Measurements from ENCODE around the gene LDLRAD4. TPM values are rescaled to one million over a fixed set of nuclear protein-coding genes. Genes with fewer than 3 reads are reported as not detected.
"Not testable (repeated sequence)": the region's sequence is repeated elsewhere in the genome, so short reads cannot be mapped to it uniquely, and the experiment has no call there.

Gene LDLRAD4
- total and polyA plus RNA-seq, 2 experiments from 2014 or later, result 0.73 to 1.9 TPM

DNA sequence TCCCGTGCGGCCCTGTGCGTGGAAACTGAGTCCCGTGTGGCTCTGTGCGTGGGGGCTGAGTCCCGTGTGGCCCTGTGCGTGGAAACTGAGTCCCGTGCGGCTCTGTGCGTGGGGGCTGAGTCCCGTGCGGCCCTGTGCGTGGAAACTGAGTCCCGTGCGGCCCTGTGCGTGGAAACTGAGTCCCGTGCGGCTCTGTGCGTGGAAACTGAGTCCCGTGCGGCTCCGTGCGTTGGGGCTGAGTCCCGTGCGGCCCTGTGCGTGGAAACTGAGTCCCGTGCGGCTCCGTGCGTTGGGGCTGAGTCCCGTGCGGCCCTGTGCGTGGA lies 43.8 kb downstream of the LDLRAD4 start:
- not testable (repeated sequence) for H4K20me1 ChIP-seq (replicated peaks; ENCODE audit: insufficient read depth); H3K27ac ChIP-seq (ENCODE audit: low read depth); H2AFZ ChIP-seq; H3K27me3 Mint-ChIP-seq (ENCODE audit: insufficient read depth, low read depth, poor library complexity); H3K36me3 Mint-ChIP-seq (ENCODE audit: low read depth); H3K9me3 Mint-ChIP-seq; H3K27me3 ChIP-seq (ENCODE audit: insufficient read depth); H3F3A ChIP-seq (replicated peaks; ENCODE audit: low read depth); H3K4me3 ChIP-seq; ATAC-seq; H3K36me3 ChIP-seq (ENCODE audit: insufficient read depth); H3K27ac Mint-ChIP-seq; H3K9me2 ChIP-seq (ENCODE audit: insufficient read depth); DNase-seq (ENCODE audit: low spot score); H3K79me2 ChIP-seq (replicated peaks; ENCODE audit: insufficient read depth); H3K4me1 ChIP-seq (ENCODE audit: insufficient read depth); H3K4me2 ChIP-seq; H3K4me3 Mint-ChIP-seq
- H3K4me1 Mint-ChIP-seq, result peaks cover 20% of the 10 kb centered on the region

DNA sequence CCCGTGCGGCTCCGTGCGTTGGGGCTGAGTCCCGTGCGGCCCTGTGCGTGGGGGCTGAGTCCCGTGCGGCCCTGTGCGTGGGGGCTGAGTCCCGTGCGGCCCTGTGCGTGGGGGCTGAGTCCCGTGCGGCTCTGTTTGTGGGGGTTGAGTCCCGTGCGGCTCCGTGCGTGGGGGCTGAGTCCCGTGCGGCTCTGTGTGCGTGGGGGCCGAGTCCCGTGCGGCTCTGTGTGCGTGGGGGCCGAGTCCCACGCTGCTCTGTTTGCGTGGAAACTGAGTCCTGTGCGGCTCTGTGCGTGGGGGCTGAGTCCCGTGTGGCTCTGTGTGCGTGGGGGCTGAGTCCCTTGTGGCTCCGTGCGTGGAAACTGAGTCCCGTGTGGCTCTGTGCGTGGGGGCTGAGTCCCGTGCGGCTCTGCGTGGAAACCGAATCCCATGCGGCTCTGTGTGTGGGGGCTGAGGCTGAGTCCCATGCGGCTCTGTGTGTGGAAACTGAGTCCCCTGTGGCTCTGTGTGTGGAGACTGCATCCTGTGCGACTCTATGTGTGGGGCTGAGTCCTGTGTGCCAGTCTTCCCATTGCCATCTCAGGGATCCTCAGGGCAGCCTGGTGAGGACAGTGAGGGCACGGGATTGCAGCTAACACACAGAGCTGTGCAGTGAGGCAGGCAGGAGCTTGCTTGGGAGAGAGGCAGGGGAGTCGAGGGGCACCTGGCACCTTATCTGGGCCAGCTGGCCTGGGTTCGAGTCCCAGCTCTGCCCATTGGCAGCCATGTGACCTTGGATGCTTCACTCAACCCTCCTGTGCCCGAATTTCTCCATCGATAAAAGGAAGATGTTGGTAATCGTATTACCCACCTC lies 44.5 kb downstream of the LDLRAD4 start:
- no peaks in the 10 kb centered on the region for H3K36me3 ChIP-seq (ENCODE audit: insufficient read depth)
- Mint-ChIP-seq H3K4me3 (no peak overlapping the region), H3K36me3 (ENCODE audit: low read depth) (no peaks in the 10 kb centered on the region; the same call in 2 of the 3 replicates), H3K27ac (no peak overlapping the region), H3K27me3 (ENCODE audit: insufficient read depth, low read depth, poor library complexity) (peaks cover 7% of the 10 kb centered on the region), H3K9me3 (no peaks in the 10 kb centered on the region), H3K4me1 (peaks cover 22% of the 10 kb centered on the region)
- H3K27me3 ChIP-seq (ENCODE audit: insufficient read depth), result no peaks in the 10 kb centered on the region
- H3K4me1 ChIP-seq (ENCODE audit: insufficient read depth), result peaks cover 9% of the 10 kb centered on the region; the same call in 1 of the 2 replicates
- DNase-seq (ENCODE audit: low spot score) (no peak), ATAC-seq (no peak)
- no peaks in the 10 kb centered on the region for H4K20me1 ChIP-seq (replicated peaks; ENCODE audit: insufficient read depth)
- no peaks in the 10 kb centered on the region for H3K79me2 ChIP-seq (replicated peaks; ENCODE audit: insufficient read depth)
- no peak overlapping the region for H3K27ac ChIP-seq (ENCODE audit: low read depth)
- no peak overlapping the region for H2AFZ ChIP-seq
- H3K4me2 ChIP-seq, result no peak overlapping the region
- H3K4me3 ChIP-seq, result no peak overlapping the region
- no peaks in the 10 kb centered on the region for H3K9me2 ChIP-seq (ENCODE audit: insufficient read depth)
- 0 out of 2 replicates have a peak, but pooled peaks cover 3% of the 10 kb centered on the region for H3F3A ChIP-seq (replicated peaks; ENCODE audit: low read depth)
- no peak for TF ChIP-seq STAT1 (IDR thresholded peaks at IDR 0.05; ENCODE audit: unreplicated experiment)
- no peak for TF ChIP-seq CREB1 (CRISPR knock-in tag; IDR thresholded peaks at IDR 0.05; ENCODE audit: low read depth)
- TF ChIP-seq, protein P1, sequence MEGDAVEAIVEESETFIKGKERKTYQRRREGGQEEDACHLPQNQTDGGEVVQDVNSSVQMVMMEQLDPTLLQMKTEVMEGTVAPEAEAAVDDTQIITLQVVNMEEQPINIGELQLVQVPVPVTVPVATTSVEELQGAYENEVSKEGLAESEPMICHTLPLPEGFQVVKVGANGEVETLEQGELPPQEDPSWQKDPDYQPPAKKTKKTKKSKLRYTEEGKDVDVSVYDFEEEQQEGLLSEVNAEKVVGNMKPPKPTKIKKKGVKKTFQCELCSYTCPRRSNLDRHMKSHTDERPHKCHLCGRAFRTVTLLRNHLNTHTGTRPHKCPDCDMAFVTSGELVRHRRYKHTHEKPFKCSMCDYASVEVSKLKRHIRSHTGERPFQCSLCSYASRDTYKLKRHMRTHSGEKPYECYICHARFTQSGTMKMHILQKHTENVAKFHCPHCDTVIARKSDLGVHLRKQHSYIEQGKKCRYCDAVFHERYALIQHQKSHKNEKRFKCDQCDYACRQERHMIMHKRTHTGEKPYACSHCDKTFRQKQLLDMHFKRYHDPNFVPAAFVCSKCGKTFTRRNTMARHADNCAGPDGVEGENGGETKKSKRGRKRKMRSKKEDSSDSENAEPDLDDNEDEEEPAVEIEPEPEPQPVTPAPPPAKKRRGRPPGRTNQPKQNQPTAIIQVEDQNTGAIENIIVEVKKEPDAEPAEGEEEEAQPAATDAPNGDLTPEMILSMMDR (conservative IDR thresholded peaks at IDR 0.05; ENCODE audit: low read depth in 2 of 2), result no peak
- TF ChIP-seq, protein P2, sequence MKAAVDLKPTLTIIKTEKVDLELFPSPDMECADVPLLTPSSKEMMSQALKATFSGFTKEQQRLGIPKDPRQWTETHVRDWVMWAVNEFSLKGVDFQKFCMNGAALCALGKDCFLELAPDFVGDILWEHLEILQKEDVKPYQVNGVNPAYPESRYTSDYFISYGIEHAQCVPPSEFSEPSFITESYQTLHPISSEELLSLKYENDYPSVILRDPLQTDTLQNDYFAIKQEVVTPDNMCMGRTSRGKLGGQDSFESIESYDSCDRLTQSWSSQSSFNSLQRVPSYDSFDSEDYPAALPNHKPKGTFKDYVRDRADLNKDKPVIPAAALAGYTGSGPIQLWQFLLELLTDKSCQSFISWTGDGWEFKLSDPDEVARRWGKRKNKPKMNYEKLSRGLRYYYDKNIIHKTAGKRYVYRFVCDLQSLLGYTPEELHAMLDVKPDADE (IDR thresholded peaks at IDR 0.05), result no peak
- TF ChIP-seq ZNF331 (CRISPR knock-in tag; IDR thresholded peaks at IDR 0.05; ENCODE audit: low read depth), result no peak
- TF ChIP-seq, protein P3, sequence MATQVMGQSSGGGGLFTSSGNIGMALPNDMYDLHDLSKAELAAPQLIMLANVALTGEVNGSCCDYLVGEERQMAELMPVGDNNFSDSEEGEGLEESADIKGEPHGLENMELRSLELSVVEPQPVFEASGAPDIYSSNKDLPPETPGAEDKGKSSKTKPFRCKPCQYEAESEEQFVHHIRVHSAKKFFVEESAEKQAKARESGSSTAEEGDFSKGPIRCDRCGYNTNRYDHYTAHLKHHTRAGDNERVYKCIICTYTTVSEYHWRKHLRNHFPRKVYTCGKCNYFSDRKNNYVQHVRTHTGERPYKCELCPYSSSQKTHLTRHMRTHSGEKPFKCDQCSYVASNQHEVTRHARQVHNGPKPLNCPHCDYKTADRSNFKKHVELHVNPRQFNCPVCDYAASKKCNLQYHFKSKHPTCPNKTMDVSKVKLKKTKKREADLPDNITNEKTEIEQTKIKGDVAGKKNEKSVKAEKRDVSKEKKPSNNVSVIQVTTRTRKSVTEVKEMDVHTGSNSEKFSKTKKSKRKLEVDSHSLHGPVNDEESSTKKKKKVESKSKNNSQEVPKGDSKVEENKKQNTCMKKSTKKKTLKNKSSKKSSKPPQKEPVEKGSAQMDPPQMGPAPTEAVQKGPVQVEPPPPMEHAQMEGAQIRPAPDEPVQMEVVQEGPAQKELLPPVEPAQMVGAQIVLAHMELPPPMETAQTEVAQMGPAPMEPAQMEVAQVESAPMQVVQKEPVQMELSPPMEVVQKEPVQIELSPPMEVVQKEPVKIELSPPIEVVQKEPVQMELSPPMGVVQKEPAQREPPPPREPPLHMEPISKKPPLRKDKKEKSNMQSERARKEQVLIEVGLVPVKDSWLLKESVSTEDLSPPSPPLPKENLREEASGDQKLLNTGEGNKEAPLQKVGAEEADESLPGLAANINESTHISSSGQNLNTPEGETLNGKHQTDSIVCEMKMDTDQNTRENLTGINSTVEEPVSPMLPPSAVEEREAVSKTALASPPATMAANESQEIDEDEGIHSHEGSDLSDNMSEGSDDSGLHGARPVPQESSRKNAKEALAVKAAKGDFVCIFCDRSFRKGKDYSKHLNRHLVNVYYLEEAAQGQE (IDR thresholded peaks at IDR 0.05; ENCODE audit: unreplicated experiment), result no peak
- TF ChIP-seq ZNF114 (CRISPR knock-in tag; IDR thresholded peaks at IDR 0.05), result no peak
- TF ChIP-seq JUNB (IDR thresholded peaks at IDR 0.05; ENCODE audit: unreplicated experiment), result no peak
- no peak for TF ChIP-seq NANOG (IDR thresholded peaks at IDR 0.05; ENCODE audit: borderline replicate concordance)
- TF ChIP-seq EZH2 (IDR thresholded peaks at IDR 0.05; ENCODE audit: low read depth, unreplicated experiment), result no peak
- no peak for TF ChIP-seq POLR2AphosphoS5 (IDR thresholded peaks at IDR 0.05; ENCODE audit: low read depth)
- no peak for TF ChIP-seq EZH2phosphoT487 (IDR thresholded peaks at IDR 0.05; ENCODE audit: unreplicated experiment)

Measured in GM23338 (cell line).